ENCODE data around the gene CAMK1D. TPM values are rescaled to one million over a fixed set of nuclear protein-coding genes. Genes with fewer than 3 reads are reported as not detected.

The CAMK1D gene
- total and polyA plus RNA-seq, 11 donors, result 1.4 to 16.0 (median 2.5) TPM

DNA sequence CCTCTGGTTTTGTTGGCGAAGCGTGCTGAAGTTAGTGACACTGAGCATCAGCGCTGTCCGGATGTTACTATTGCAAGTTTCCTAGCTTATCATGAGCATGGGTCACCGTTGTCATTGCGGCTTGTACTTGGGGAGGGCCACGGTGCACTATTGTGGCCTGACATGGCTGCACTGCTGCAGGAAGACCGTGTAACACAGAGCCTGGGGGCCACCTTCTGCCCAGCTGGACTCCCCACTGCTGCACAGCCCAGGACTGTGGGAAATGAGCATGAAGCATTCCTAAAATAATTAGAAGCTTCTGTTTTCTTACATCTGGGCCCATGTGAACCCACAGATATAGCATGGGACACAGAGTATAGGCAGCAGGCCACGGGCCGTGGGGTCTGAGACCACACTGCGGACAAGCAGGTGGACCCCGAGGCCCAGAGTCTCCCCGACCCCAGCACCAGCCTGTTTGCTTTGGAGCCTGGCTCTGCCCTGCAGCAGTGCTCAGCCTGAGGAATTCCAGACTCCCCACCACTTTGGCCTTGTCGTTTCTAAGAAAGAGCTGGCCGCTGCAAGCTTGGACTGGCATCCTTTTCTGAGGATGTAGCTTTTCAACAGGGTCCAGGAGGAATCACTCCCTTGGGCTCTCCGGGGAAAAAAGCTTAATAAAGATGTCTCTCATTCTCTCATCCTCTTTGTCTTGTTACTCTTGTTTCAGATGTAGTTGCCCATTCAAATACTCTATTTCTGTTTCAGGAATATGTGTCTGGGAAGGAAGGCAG is 473.0 kb downstream of the CAMK1D start:
- 79 to 84% (median 81%) methylated on average over 16 of the region's 16 CpGs for WGBS, 4 donors
- ATAC-seq, result no peak
- no peak for TF ChIP-seq POLR2A (IDR thresholded peaks at IDR 0.05)
- TF ChIP-seq CTCF (IDR thresholded peaks at IDR 0.05), result no peak

DNA sequence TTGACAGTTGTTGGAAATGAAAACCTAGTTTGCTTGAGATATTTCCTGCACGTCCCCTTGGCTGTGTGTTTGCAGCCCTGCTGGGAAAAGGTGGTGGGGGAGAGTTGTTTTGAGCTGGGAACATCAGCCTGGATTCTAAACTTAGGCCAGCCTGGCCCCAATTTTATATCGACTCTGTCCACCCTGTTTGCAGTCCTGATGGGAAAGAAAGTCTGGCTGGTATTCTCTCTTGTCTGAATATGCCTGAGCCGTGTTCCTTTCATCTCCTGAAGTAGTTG is 473.5 kb downstream of the CAMK1D start:
- DNase-seq (no peak), ATAC-seq (no peak)
- Histone ChIP-seq H3K4me3 (no peak overlapping the region), H3K36me3 (peaks cover 0 to 12% (median 0%) of the 10 kb centered on the region in 9 donors), H3K27me3 (no peaks in the 10 kb centered on the region), H3K4me1 (peaks cover 0 to 2% (median 0%) of the 10 kb centered on the region in 12 donors), H3K9me3 (no peaks in the 10 kb centered on the region), H3K27ac (no peak overlapping the region)
- intact Hi-C loops (cut with DNase I), result no loop called here
- 50 to 67% (median 56%) methylated on average over 3 of the region's 3 CpGs for WGBS, 4 donors
- no peak for TF ChIP-seq POLR2A (IDR thresholded peaks at IDR 0.05)
- TF ChIP-seq CTCF (IDR thresholded peaks at IDR 0.05), result no peak

More for the DNA sequence above, 473.0 kb downstream of the CAMK1D start:
- H3K27ac ChIP-seq, result peak overlapping the region in 1 of 12 donors; percentile 6
- H3K9me3 ChIP-seq, result no peaks in the 10 kb centered on the region
- no peak for DNase-seq
- intact Hi-C loops (cut with DNase I), result no loop called here
- no peak overlapping the region for H3K4me3 ChIP-seq
- H3K4me1 ChIP-seq, result peaks cover 0 to 2% (median 0%) of the 10 kb centered on the region in 12 donors
- H3K27me3 ChIP-seq, result no peaks in the 10 kb centered on the region
- H3K36me3 ChIP-seq, result peaks cover 0 to 12% (median 0%) of the 10 kb centered on the region in 9 donors

DNA sequence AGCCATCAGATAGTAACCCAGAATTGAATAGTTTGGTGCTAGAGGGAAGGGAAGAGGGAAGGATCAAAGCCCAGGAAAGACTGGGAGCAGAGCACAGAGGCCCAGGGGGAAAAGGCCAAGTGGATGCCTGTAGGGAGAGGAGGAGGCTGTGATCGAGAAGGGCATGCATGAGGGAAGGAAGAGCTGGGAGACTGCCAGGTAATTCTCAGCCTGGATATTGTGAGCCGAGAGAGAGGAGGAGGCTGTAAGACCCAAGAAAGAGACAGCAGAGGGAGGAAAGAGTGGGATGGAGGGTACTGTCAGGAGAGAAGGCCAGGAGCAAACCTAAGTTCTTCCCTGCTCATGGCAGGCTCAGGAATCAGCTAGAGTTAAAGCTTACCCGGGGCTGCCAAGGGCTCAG is 474.0 kb downstream of the CAMK1D start:
- no peak for DNase-seq
- H3K27ac ChIP-seq, result no peak overlapping the region
- H3K4me1 ChIP-seq, result peaks cover 0 to 2% (median 0%) of the 10 kb centered on the region in 12 donors
- no peaks in the 10 kb centered on the region for H3K9me3 ChIP-seq
- no peaks in the 10 kb centered on the region for H3K27me3 ChIP-seq
- H3K4me3 ChIP-seq, result no peak overlapping the region
- WGBS, 4 donors, result 60 to 69% (median 67%) methylated on average over 3 of the region's 3 CpGs
- no peak for ATAC-seq
- intact Hi-C loops (cut with DNase I), result no loop called here
- H3K36me3 ChIP-seq, result peaks cover 0 to 15% (median 0%) of the 10 kb centered on the region in 9 donors
- TF ChIP-seq CTCF (IDR thresholded peaks at IDR 0.05) (no peak), POLR2A (IDR thresholded peaks at IDR 0.05) (no peak)

DNA sequence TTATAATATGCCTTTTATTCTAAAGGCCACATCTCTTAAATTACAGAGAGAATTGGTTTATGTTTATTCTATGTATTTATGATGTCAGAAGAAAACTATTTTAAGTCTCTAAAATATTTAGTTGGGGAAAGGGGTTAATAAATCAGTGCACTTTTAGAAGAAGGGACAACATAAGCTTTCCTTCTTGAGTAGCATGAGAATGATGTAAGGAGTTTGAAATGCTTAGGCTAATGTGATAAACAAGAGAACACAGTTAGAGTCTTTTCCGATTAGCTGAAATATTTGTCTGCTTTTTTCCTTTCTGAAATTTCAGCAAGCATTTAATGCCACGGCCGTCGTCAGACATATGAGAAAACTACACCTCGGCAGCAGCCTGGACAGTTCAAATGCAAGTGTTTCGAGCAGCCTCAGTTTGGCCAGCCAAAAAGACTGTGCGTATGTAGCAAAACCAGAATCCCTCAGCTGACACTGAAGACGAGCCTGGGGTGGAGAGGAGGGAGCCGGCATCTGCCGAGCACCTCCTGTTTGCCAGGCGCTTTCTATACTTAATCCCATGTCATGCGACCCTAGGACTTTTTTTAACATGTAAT is 476.0 kb downstream of the CAMK1D start:
- Histone ChIP-seq H3K4me1 (peaks cover 0 to 2% (median 0%) of the 10 kb centered on the region in 12 donors), H3K9me3 (no peaks in the 10 kb centered on the region), H3K27me3 (no peaks in the 10 kb centered on the region), H3K36me3 (peaks cover 0 to 28% (median 0%) of the 10 kb centered on the region in 9 donors), H3K4me3 (no peak overlapping the region), H3K27ac (no peak overlapping the region)
- TF ChIP-seq POLR2A (IDR thresholded peaks at IDR 0.05) (no peak), CTCF (IDR thresholded peaks at IDR 0.05) (no peak)
- no peak for ATAC-seq
- WGBS, 4 donors, result 81 to 86% (median 84%) methylated on average over 12 of the region's 12 CpGs
- no peak for DNase-seq
- intact Hi-C loops (cut with DNase I), result no loop called here

All from heart left ventricle (tissue), 16 donors.